ENCODE results near the gene PTPRC.

DNA sequence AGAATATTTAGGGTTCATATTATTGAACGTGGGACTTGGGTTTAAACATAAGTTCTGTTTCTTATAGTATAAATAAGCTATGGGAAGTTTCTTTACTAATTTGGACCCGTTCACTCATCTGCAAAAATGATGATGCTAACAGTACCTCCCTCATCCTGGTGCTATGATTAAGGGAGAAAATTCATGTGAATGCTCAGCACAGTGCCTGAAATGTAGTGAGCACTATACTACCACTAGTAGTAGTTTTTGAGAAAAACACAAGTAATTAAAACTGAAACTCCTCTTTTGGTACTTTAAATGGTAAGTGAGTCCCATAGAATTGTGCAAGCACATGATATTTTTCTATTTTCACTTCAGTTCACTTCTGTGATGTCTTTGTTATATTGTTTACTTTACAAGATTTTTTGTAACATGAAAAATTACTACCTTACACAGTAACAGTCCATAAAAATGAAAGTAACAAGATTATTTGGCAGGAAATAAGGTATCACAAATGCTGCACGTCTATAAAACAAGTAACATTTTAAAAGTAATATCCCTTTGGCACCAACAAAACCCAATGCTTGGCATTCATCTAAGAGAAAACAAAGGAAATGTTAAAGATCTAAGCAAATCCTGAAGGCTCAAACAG, 11.3 kb upstream of the PTPRC start:
- TF ChIP-seq, protein P1, sequence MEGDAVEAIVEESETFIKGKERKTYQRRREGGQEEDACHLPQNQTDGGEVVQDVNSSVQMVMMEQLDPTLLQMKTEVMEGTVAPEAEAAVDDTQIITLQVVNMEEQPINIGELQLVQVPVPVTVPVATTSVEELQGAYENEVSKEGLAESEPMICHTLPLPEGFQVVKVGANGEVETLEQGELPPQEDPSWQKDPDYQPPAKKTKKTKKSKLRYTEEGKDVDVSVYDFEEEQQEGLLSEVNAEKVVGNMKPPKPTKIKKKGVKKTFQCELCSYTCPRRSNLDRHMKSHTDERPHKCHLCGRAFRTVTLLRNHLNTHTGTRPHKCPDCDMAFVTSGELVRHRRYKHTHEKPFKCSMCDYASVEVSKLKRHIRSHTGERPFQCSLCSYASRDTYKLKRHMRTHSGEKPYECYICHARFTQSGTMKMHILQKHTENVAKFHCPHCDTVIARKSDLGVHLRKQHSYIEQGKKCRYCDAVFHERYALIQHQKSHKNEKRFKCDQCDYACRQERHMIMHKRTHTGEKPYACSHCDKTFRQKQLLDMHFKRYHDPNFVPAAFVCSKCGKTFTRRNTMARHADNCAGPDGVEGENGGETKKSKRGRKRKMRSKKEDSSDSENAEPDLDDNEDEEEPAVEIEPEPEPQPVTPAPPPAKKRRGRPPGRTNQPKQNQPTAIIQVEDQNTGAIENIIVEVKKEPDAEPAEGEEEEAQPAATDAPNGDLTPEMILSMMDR (IDR thresholded peaks at IDR 0.05; ENCODE audit: low read depth, low read length): no peak
- TF ChIP-seq POLR2A (IDR thresholded peaks at IDR 0.05; ENCODE audit: extremely low read depth, insufficient read length): no peak

Data from NB4 (cell line).